GM12875 (cell line): ENCODE results near the gene AP2M1.

Experiments
- H3K4me3 ChIP-seq: one replicate; pipeline ENCODE4 v1.5.1; 2011; ENCODE audit warnings: low read depth, low read length, control low read depth
- CTCF ChIP-seq: IDR thresholded peaks from 2 replicates; pipeline ENCODE4 v1.5.1; 2011; ENCODE audit warnings: low read depth, mild to moderate bottlenecking, control low read depth, inconsistent platforms, low read length, moderate library complexity, borderline replicate concordance; ENCODE audit not compliant: insufficient read depth

The AP2M1 gene

GRCh38 chr3:184168363-184169120 lies 6.1 kb upstream of the AP2M1 start:
- TF ChIP-seq CTCF = no peak
- no peak overlapping the region for H3K4me3 ChIP-seq

- no peak for TF ChIP-seq CTCF
- no peak overlapping the region for H3K4me3 ChIP-seq
Measured at GRCh38 chr3:184169896-184170875, 4.5 kb upstream of the AP2M1 start.

GRCh38 chr3:184171562-184171961 lies 3.1 kb upstream of the AP2M1 start:
- TF ChIP-seq CTCF = no peak

GRCh38 chr3:184172681-184173373 lies 1.8 kb upstream of the AP2M1 start:
- no peak for TF ChIP-seq CTCF
- no peak overlapping the region for H3K4me3 ChIP-seq

More at GRCh38 chr3:184171562-184171961, 3.1 kb upstream of the AP2M1 start:
- H3K4me3 ChIP-seq = no peak overlapping the region

- no peak overlapping the region for H3K4me3 ChIP-seq
- no peak for TF ChIP-seq CTCF
Measured at GRCh38 chr3:184173374-184173722, 1.3 kb upstream of the AP2M1 start.

- no peak for TF ChIP-seq CTCF
- no peak overlapping the region for H3K4me3 ChIP-seq
Measured at GRCh38 chr3:184174284-184174645, 390 bp upstream of the AP2M1 start.
